Activated CD4-positive, alpha-beta memory T cell treated with anti-CD3 and anti-CD28 coated beads, Interleukin-2, amount 10 ng/mL, durations not matched to agents 7 days and 5 days (primary cell): ENCODE measurements around the gene PTPRE. TPM values are rescaled to one million over a fixed set of nuclear protein-coding genes. Genes with fewer than 3 reads are reported as not detected.
A peak's percentile ranks its signal among the peaks of the same experiment; 100 is the strongest.

Source experiments
- CTCF ChIA-PET: fragments of 350-600 bp; sonication (Branson Sonifier 250); formaldehyde crosslinking; loops from one replicate; lab custom pipeline; 2021; ENCODE audit warnings: antibody characterized with exemption, inconsistent platforms; lab: Charles Lee
- POLR2A ChIA-PET: fragments of 350-600 bp; sonication (Branson Sonifier 250); formaldehyde crosslinking; loops from one replicate; lab custom pipeline; 2021; ENCODE audit warnings: antibody characterized with exemption; lab: Charles Lee
- DNase-seq: peaks from one replicate; pipeline ENCODE4 v3.0.0-alpha.2; 2020
- H3K27ac Mint-ChIP-seq: one replicate; pipeline ENCODE4 v1.8.0; 2021; ENCODE audit warnings: mild to moderate bottlenecking, mixed read lengths
- H3K27me3 Mint-ChIP-seq: one replicate; pipeline ENCODE4 v1.8.0; 2021; ENCODE audit warnings: mixed read lengths
- H3K36me3 Mint-ChIP-seq: one replicate; pipeline ENCODE4 v1.8.0; 2021; ENCODE audit warnings: low read depth, mixed read lengths
- H3K4me1 Mint-ChIP-seq: one replicate; pipeline ENCODE4 v1.8.0; 2021; ENCODE audit warnings: mixed read lengths
- H3K4me3 Mint-ChIP-seq: one replicate; pipeline ENCODE4 v1.8.0; 2021; ENCODE audit warnings: mild to moderate bottlenecking, mixed read lengths
- H3K9me3 Mint-ChIP-seq: one replicate; pipeline ENCODE4 v1.8.0; 2021; ENCODE audit warnings: mixed read lengths
- total RNA-seq, 2 experiments: library from RNA; stranded (reverse); gene quantifications; one replicate each; pipeline ENCODE4 v1.2.3, GENCODE V29; 2021

The PTPRE gene
- total RNA-seq, 2 experiments from 2014 or later, result 29.2 to 30.6 TPM

- no peaks in the 10 kb centered on the region for H3K36me3 Mint-ChIP-seq
- POLR2A ChIA-PET, result no interaction called here
- peaks cover 12% of the 10 kb centered on the region for H3K4me1 Mint-ChIP-seq
- DNase-seq, result no peak
- H3K4me3 Mint-ChIP-seq, result no peak overlapping the region
- CTCF ChIA-PET, result no interaction called here
- H3K27ac Mint-ChIP-seq, result no peak overlapping the region
- peaks cover 8% of the 10 kb centered on the region for H3K9me3 Mint-ChIP-seq
- peaks cover 25% of the 10 kb centered on the region for H3K27me3 Mint-ChIP-seq
These were observed 69.9 kb downstream of the PTPRE start for GRCh38 chr10:127976701-127977356.

- Mint-ChIP-seq H3K9me3 (peaks cover 8% of the 10 kb centered on the region), H3K36me3 (no peaks in the 10 kb centered on the region), H3K4me1 (peaks cover 12% of the 10 kb centered on the region), H3K4me3 (no peak overlapping the region), H3K27ac (no peak overlapping the region), H3K27me3 (peaks cover 21% of the 10 kb centered on the region)
- POLR2A ChIA-PET, result no interaction called here
- CTCF ChIA-PET, result no interaction called here
- DNase-seq, result peak; percentile 46
These were observed 70.6 kb downstream of the PTPRE start for GRCh38 chr10:127977357-127978009.

GRCh38 chr10:127978481-127978880 is 71.6 kb downstream of the PTPRE start:
- ChIA-PET CTCF (no interaction called here), POLR2A (no interaction called here)
- Mint-ChIP-seq H3K9me3 (peaks cover 10% of the 10 kb centered on the region), H3K4me3 (no peak overlapping the region), H3K27ac (no peak overlapping the region), H3K27me3 (peaks cover 20% of the 10 kb centered on the region), H3K4me1 (peaks cover 17% of the 10 kb centered on the region), H3K36me3 (no peaks in the 10 kb centered on the region)
- DNase-seq, result no peak

GRCh38 chr10:127979045-127979444 is 72.1 kb downstream of the PTPRE start:
- H3K4me1 Mint-ChIP-seq, result peaks cover 21% of the 10 kb centered on the region
- ChIA-PET CTCF (no interaction called here), POLR2A (no interaction called here)
- no peaks in the 10 kb centered on the region for H3K36me3 Mint-ChIP-seq
- H3K27me3 Mint-ChIP-seq, result peaks cover 14% of the 10 kb centered on the region
- no peak overlapping the region for H3K27ac Mint-ChIP-seq
- H3K9me3 Mint-ChIP-seq, result peaks cover 10% of the 10 kb centered on the region
- no peak for DNase-seq
- H3K4me3 Mint-ChIP-seq, result no peak overlapping the region

- no peak for DNase-seq
- Mint-ChIP-seq H3K27ac (no peak overlapping the region), H3K9me3 (peaks cover 10% of the 10 kb centered on the region), H3K4me1 (peaks cover 24% of the 10 kb centered on the region), H3K27me3 (peaks cover 11% of the 10 kb centered on the region), H3K36me3 (no peaks in the 10 kb centered on the region), H3K4me3 (no peak overlapping the region)
- CTCF ChIA-PET, result interaction anchor here (1.5 kb wide), 1 partner anchor 31 kb away, joined by 5 read pairs; no protein-coding TSS in a partner anchor
- POLR2A ChIA-PET, result no interaction called here
These were observed 72.7 kb downstream of the PTPRE start for GRCh38 chr10:127979566-127979965.

- Mint-ChIP-seq H3K4me1 (peaks cover 27% of the 10 kb centered on the region), H3K36me3 (no peaks in the 10 kb centered on the region), H3K4me3 (no peak overlapping the region), H3K27ac (no peak overlapping the region), H3K27me3 (peaks cover 3% of the 10 kb centered on the region), H3K9me3 (peaks cover 10% of the 10 kb centered on the region)
- POLR2A ChIA-PET, result no interaction called here
- no peak for DNase-seq
- CTCF ChIA-PET, result interaction anchor here (1.5 kb wide), 1 partner anchor 30 kb away, joined by 5 read pairs; no protein-coding TSS in a partner anchor
These were observed 74.0 kb downstream of the PTPRE start for GRCh38 chr10:127980898-127981297.

- CTCF ChIA-PET, result no interaction called here
- no peaks in the 10 kb centered on the region for H3K36me3 Mint-ChIP-seq
These were observed 75.7 kb downstream of the PTPRE start for GRCh38 chr10:127982601-127983000.

GRCh38 chr10:127983344-127984100 is 76.6 kb downstream of the PTPRE start:
- H3K9me3 Mint-ChIP-seq, result peaks cover 10% of the 10 kb centered on the region
- peak; percentile 23 for DNase-seq
- H3K27me3 Mint-ChIP-seq, result peaks cover 3% of the 10 kb centered on the region
- ChIA-PET CTCF (no interaction called here), POLR2A (no interaction called here)
- H3K4me1 Mint-ChIP-seq, result peaks cover 23% of the 10 kb centered on the region
- H3K36me3 Mint-ChIP-seq, result no peaks in the 10 kb centered on the region
- no peak overlapping the region for H3K4me3 Mint-ChIP-seq
- H3K27ac Mint-ChIP-seq, result peak overlapping the region; percentile 18

More at GRCh38 chr10:127982601-127983000, 75.7 kb downstream of the PTPRE start:
- DNase-seq, result no peak
- peaks cover 26% of the 10 kb centered on the region for H3K4me1 Mint-ChIP-seq
- H3K27ac Mint-ChIP-seq, result no peak overlapping the region
- H3K9me3 Mint-ChIP-seq, result peaks cover 10% of the 10 kb centered on the region
- H3K4me3 Mint-ChIP-seq, result no peak overlapping the region
- H3K27me3 Mint-ChIP-seq, result peaks cover 3% of the 10 kb centered on the region
- POLR2A ChIA-PET, result no interaction called here

- Mint-ChIP-seq H3K9me3 (peaks cover 7% of the 10 kb centered on the region), H3K27me3 (peaks cover 3% of the 10 kb centered on the region), H3K27ac (no peak overlapping the region), H3K4me3 (no peak overlapping the region), H3K4me1 (peaks cover 26% of the 10 kb centered on the region), H3K36me3 (no peaks in the 10 kb centered on the region)
- DNase-seq, result no peak
- ChIA-PET POLR2A (no interaction called here), CTCF (no interaction called here)
These were observed 78.0 kb downstream of the PTPRE start for GRCh38 chr10:127984945-127985344.

GRCh38 chr10:127986531-127987466 is 79.9 kb downstream of the PTPRE start:
- peaks cover 3% of the 10 kb centered on the region for H3K27me3 Mint-ChIP-seq
- POLR2A ChIA-PET, result no interaction called here
- DNase-seq, result no peak
- no peak overlapping the region for H3K4me3 Mint-ChIP-seq
- H3K27ac Mint-ChIP-seq, result no peak overlapping the region
- H3K9me3 Mint-ChIP-seq, result peaks cover 2% of the 10 kb centered on the region
- H3K4me1 Mint-ChIP-seq, result peaks cover 43% of the 10 kb centered on the region
- CTCF ChIA-PET, result interaction anchor here (1.0 kb wide), 1 partner anchor 25 kb away, joined by 4 read pairs; no protein-coding TSS in a partner anchor
- no peaks in the 10 kb centered on the region for H3K36me3 Mint-ChIP-seq

- Mint-ChIP-seq H3K27ac (no peak overlapping the region), H3K27me3 (peaks cover 3% of the 10 kb centered on the region), H3K4me1 (peaks cover 52% of the 10 kb centered on the region)
These were observed 80.8 kb downstream of the PTPRE start for GRCh38 chr10:127987467-127988380.

More at GRCh38 chr10:127987467-127988380, 80.8 kb downstream of the PTPRE start:
- CTCF ChIA-PET, result no interaction called here
- no peaks in the 10 kb centered on the region for H3K36me3 Mint-ChIP-seq
- peaks cover 2% of the 10 kb centered on the region for H3K9me3 Mint-ChIP-seq
- no peak for DNase-seq
- POLR2A ChIA-PET, result no interaction called here
- no peak overlapping the region for H3K4me3 Mint-ChIP-seq
